Transverse colon (tissue), 4 donors: ENCODE measurements around the gene ZNF780A. TPM values are rescaled to one million over a fixed set of nuclear protein-coding genes. Genes with fewer than 3 reads are reported as not detected.

Experiments
- DNase-seq: peaks from one replicate; pipeline ENCODE4 v3.0.0-alpha.2; 2019
- H3K27ac ChIP-seq, 4 donors: fragments of 200-600 bp; sonication (generic); 2 replicates each; pipeline ENCODE4 v1.5.1; 2016 to 2018; ENCODE audit warnings: inconsistent platforms in 4 of 4
- H3K27me3 ChIP-seq: fragments of 200-600 bp; sonication (generic); 2 replicates; pipeline ENCODE4 v1.5.1; 2017; ENCODE audit warnings: inconsistent platforms
- H3K36me3 ChIP-seq, 4 donors: fragments of 200-600 bp; sonication (generic); 2 replicates each; pipeline ENCODE4 v1.5.1; 2017 to 2019; ENCODE audit warnings: inconsistent platforms in 4 of 4
- H3K4me1 ChIP-seq, 4 donors: fragments of 200-600 bp; sonication (generic); 2 replicates each; pipeline ENCODE4 v1.5.1; 2017 to 2020; ENCODE audit warnings: inconsistent platforms in 4 of 4
- H3K4me3 ChIP-seq, 4 donors: fragments of 200-600 bp; sonication (generic); 1 replicate in 1 of 4; 2 replicates in 3 of 4; pipeline versions ENCODE4 v1.5.1 to v1.6.1; 2017 to 2019; ENCODE audit warnings: inconsistent platforms in 4 of 4
- H3K9me3 ChIP-seq, 2 donors: fragments of 200-600 bp; sonication (generic); 2 replicates each; pipeline ENCODE4 v1.5.1; 2017 to 2019; ENCODE audit warnings: inconsistent platforms in 2 of 2
- CTCF ChIP-seq, 5 experiments: fragments of 200-600 bp in 3 of 5; fragments of 450-650 bp in 2 of 5; sonication (generic) in 3 of 5; IDR thresholded peaks; 1 replicate in 2 of 5; 2 replicates in 3 of 5; pipeline ENCODE4 v1.5.1; 2016 to 2017; ENCODE audit warnings: antibody characterized with exemption in 5 of 5, inconsistent platforms in 3 of 5, mild to moderate bottlenecking in 2 of 5, moderate library complexity in 1 of 5
- EP300 ChIP-seq: sonication (generic); formaldehyde crosslinking; IDR thresholded peaks from one replicate; pipeline ENCODE4 v1.6.1; 2017; ENCODE audit warnings: antibody characterized with exemption, low read depth
- POLR2A ChIP-seq: fragments of 450-650 bp; IDR thresholded peaks from one replicate; pipeline ENCODE4 v1.6.1; 2016; ENCODE audit warnings: antibody characterized with exemption, mild to moderate bottlenecking, moderate library complexity
- POLR2AphosphoS5 ChIP-seq, 3 donors: sonication (generic); formaldehyde crosslinking; IDR thresholded peaks; one replicate each; pipeline ENCODE4 v1.6.1; 2016; ENCODE audit warnings: antibody characterized with exemption in 3 of 3
- WGBS, 2 donors: methylation state at CpG; one replicate each; pipeline ENCODE4 v1.1.5; 2018; ENCODE audit warnings: low coverage in 1 of 2; 5-methylcytosine and 5-hydroxymethylcytosine counted together
- in situ Hi-C, 4 donors: fragments of 200-750 bp; cut with MboI; loops; one replicate each; pipeline versions ENCODE4 v1.15.0 to v1.15.1; 2017; ENCODE audit warnings: low sequenced_read_pairs in 3 of 4, low pct_ligation_motif_present in 1 of 4, low pct_unique_long_range_greater_than_20kb in 1 of 4
- intact Hi-C: fragments of 100-400 bp; cut with DNase I; formaldehyde crosslinking; loops from one replicate; pipeline ENCODE4 v1.15.1; 2023; ENCODE audit warnings: low total_unique reads
- total RNA-seq, 4 donors: library from RNA; depleted of rRNA; stranded (reverse); fragments of >200 nt; gene quantifications; one replicate each; pipeline ENCODE4 v1.1.0, GENCODE V29; 2016

The ZNF780A gene
- total RNA-seq, 4 donors from 2014 or later = 3.0 to 19.7 (median 7.2) TPM

GRCh38 chr19:40103600-40103999, 12.9 kb upstream of the ZNF780A start:
- no peaks in the 10 kb centered on the region for H3K9me3 ChIP-seq
- no peaks in the 10 kb centered on the region for H3K36me3 ChIP-seq
- H3K27ac ChIP-seq = no peak overlapping the region
- no peak for TF ChIP-seq POLR2AphosphoS5 (IDR thresholded peaks at IDR 0.05)
- no peak for TF ChIP-seq CTCF (IDR thresholded peaks at IDR 0.05)
- no peak for TF ChIP-seq POLR2A
- no peak for TF ChIP-seq EP300
- in situ Hi-C loops (no loop called here), intact Hi-C loops (no loop called here)
- no peak overlapping the region for H3K4me3 ChIP-seq
- H3K27me3 ChIP-seq = peaks cover 7% of the 10 kb centered on the region
- no peak for DNase-seq
- no peaks in the 10 kb centered on the region for H3K4me1 ChIP-seq
- WGBS, 2 donors = 79 to 86% methylated on average over 3 to 4 of the region's 4 CpGs

GRCh38 chr19:40101813-40102212, 11.1 kb upstream of the ZNF780A start:
- 83 to 89% methylated on average over 1 of the region's 1 CpG for WGBS, 2 donors
- TF ChIP-seq EP300 (no peak), CTCF (IDR thresholded peaks at IDR 0.05) (no peak), POLR2A (no peak), POLR2AphosphoS5 (IDR thresholded peaks at IDR 0.05) (no peak)

GRCh38 chr19:40093416-40093815, 2.7 kb upstream of the ZNF780A start:
- intact Hi-C loops (no loop called here), in situ Hi-C loops (no loop called here)
- 97 to 100% methylated on average over 1 of the region's 1 CpG for WGBS, 2 donors
- Histone ChIP-seq H3K27ac (no peak overlapping the region), H3K9me3 (no peaks in the 10 kb centered on the region), H3K4me3 (no peak overlapping the region), H3K27me3 (peaks cover 29% of the 10 kb centered on the region), H3K4me1 (peaks cover 4 to 15% (median 10%) of the 10 kb centered on the region in 4 donors), H3K36me3 (no peaks in the 10 kb centered on the region)
- no peak for DNase-seq
- TF ChIP-seq POLR2AphosphoS5 (IDR thresholded peaks at IDR 0.05) (no peak), EP300 (no peak), POLR2A (no peak), CTCF (IDR thresholded peaks at IDR 0.05) (no peak)

More at GRCh38 chr19:40101813-40102212, 11.1 kb upstream of the ZNF780A start:
- in situ Hi-C loops (no loop called here), intact Hi-C loops (no loop called here)
- Histone ChIP-seq H3K27me3 (peaks cover 23% of the 10 kb centered on the region), H3K4me1 (no peaks in the 10 kb centered on the region), H3K4me3 (no peak overlapping the region), H3K27ac (no peak overlapping the region), H3K9me3 (no peaks in the 10 kb centered on the region), H3K36me3 (no peaks in the 10 kb centered on the region)
- DNase-seq = no peak

- Histone ChIP-seq H3K27me3 (peaks cover 12% of the 10 kb centered on the region), H3K9me3 (no peaks in the 10 kb centered on the region), H3K4me1 (peaks cover 4 to 15% (median 10%) of the 10 kb centered on the region in 4 donors), H3K36me3 (no peaks in the 10 kb centered on the region), H3K4me3 (peak overlapping the region; percentile 67 to 96 (median 72)), H3K27ac (peak overlapping the region; percentile 86 to 95 (median 88))
- intact Hi-C loops = no loop called here
- in situ Hi-C loops = no loop called here
- DNase-seq = no peak
- WGBS, 2 donors = 4 to 43% methylated on average over 6 to 10 of the region's 10 CpGs
- TF ChIP-seq CTCF (IDR thresholded peaks at IDR 0.05) (no peak), POLR2A (no peak), EP300 (no peak), POLR2AphosphoS5 (IDR thresholded peaks at IDR 0.05) (no peak)
Measured at GRCh38 chr19:40091205-40092129, 724 bp upstream of the ZNF780A start.
